ENCODE data around the gene TTC34.

The TTC34 gene

GRCh38 chr1:2636733-2637132 is 164.8 kb downstream of the TTC34 start:
- TF ChIP-seq CTCF (IDR thresholded peaks at IDR 0.05) (no peak), ZFX (IDR thresholded peaks at IDR 0.05; ENCODE audit: borderline replicate concordance) (no peak)
- no peak overlapping the region for H3K27ac ChIP-seq

- no peak for TF ChIP-seq CTCF (IDR thresholded peaks at IDR 0.05)
- no peak for TF ChIP-seq ZFX (IDR thresholded peaks at IDR 0.05; ENCODE audit: borderline replicate concordance)
- H3K27ac ChIP-seq: no peak overlapping the region
These were observed 166.0 kb downstream of the TTC34 start for GRCh38 chr1:2635361-2636010.

- TF ChIP-seq CTCF (IDR thresholded peaks at IDR 0.05): no peak
These were observed 167.5 kb downstream of the TTC34 start for GRCh38 chr1:2633936-2634491.

GRCh38 chr1:2633366-2633935 is 168.0 kb downstream of the TTC34 start:
- TF ChIP-seq ZFX (IDR thresholded peaks at IDR 0.05; ENCODE audit: borderline replicate concordance): no peak
- TF ChIP-seq CTCF (IDR thresholded peaks at IDR 0.05): no peak
- no peak overlapping the region for H3K27ac ChIP-seq

More at GRCh38 chr1:2633936-2634491, 167.5 kb downstream of the TTC34 start:
- no peak overlapping the region for H3K27ac ChIP-seq

- TF ChIP-seq CTCF (IDR thresholded peaks at IDR 0.05) (no peak), ZFX (IDR thresholded peaks at IDR 0.05; ENCODE audit: borderline replicate concordance) (no peak)
- H3K27ac ChIP-seq: no peak within 1 kb of the TSS
These were observed 168.7 kb downstream of the TTC34 start, which contains the start of gene MMEL1 for GRCh38 chr1:2632561-2633361. Gene MMEL1, minus strand, starts transcription at chr1:2633016. Its CDS starts 3,532 bp downstream, at chr1:2629484.

GRCh38 chr1:2632051-2632430 is 169.5 kb downstream of the TTC34 start:
- TF ChIP-seq ZFX (IDR thresholded peaks at IDR 0.05; ENCODE audit: borderline replicate concordance) (no peak), CTCF (IDR thresholded peaks at IDR 0.05) (no peak)
- H3K27ac ChIP-seq: no peak overlapping the region
